Stimulated activated CD8-positive, alpha-beta memory T cell treated with anti-CD3 and anti-CD28 coated beads, Interleukin-4, amount 100 ng/mL, for 1 hour (primary cell): ENCODE data around the gene OVOL2.

Experiments
- DNase-seq, 2 donors: peaks; one replicate each; pipeline ENCODE4 v3.0.0-alpha.2; 2020; ENCODE audit warnings: low read depth in 2 of 2, low spot score in 1 of 2

Gene OVOL2

GRCh38 chr20:18016772-18017171 is 40.9 kb downstream of the OVOL2 start:
- no peak for DNase-seq

DNA sequence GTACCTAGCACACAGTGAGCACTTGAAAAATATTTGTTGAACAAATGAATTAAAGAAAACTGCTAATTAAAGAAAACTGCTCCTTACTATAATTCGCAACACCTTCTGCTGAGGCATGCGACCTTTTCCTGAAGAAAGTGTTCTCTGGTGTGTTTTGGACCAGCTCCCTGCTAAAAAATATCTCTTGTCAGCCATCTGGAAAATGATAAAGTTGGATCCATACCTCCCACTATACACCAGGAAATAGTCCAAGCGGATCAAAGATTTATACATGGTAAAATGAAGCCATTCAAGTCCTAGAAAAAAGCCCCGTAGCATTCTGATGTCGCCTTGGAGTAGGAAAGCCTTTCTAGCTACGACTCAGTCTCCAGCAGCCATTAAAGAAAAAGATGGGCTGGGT is 43.3 kb downstream of the OVOL2 start:
- no peak for DNase-seq

DNA sequence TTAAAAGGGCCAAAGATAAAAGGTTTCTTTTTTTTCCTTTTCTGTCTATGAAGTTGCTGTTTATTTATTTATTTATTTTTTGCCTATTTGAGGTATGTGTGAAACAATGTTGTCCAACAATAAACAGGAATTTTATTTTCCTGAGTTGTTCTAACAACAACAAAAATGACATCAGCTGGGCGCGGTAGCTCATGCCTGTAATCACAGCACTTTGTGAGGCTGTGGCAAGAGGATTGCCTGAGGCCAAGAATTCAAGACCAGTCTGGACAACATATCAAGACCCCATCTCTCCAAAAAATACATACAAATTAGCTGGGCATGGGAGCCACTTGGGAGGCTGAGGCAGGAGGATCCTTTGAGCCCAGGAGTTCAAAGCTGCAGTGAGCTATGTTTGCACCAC is 44.8 kb downstream of the OVOL2 start:
- no peak for DNase-seq

DNA sequence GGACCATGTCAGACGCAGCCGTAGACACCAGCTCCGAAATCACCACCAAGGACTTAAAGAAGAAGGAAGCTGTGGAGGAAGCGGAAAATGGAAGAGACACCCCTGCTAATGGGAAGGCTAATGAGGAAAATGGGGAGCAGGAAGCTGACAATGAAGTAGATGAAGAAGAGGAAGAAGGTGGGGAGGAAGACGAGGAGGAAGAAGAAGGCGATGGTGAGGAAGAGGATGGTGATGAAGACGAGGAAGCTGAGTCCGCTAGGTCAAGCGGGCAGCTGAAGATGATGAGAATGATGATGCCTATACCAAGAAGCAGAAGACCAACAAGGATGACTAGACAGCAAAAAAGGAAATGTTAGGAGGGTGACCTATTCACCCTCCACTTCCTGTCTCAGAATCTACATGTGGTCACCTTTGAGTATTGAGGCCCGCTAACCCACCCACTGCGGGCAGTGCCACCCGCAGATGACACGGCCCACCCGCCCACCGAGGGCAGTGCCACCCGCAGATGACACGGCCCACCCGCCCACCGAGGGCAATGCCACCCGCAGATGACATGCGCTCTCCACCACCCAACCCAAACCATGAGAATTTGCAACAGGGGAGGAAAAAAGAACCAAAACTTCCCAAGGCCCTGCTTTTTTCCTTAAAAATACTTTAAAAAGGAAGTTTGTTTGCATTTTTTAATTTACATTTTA is 45.6 kb downstream of the OVOL2 start:
- no peak for DNase-seq

DNA sequence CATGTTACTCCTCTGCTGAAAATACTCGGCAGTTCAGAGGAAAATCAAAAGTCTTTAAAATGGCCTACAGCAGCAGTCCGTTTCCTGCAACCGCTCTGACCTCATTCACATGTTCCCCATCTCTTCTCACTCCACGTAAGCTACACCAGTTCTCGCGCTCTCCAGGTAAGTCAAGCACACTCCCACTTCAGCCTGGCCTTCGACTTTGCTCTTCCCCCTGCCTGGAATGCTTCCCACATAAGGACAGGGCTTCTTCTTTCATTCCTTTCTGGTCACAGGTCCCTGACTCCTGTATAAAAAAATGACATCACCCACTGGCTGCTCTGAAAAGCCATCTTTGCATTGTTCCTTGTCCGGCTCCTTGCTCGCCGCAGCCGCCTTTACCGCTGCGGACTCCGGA is 46.2 kb downstream of the OVOL2 start:
- DNase-seq = no peak

- no peak for DNase-seq
Measured at GRCh38 chr20:18009116-18009515, 48.6 kb downstream of the OVOL2 start.

- no peak for DNase-seq
Measured at GRCh38 chr20:18007534-18008292, 50.0 kb downstream of the OVOL2 start.

DNA sequence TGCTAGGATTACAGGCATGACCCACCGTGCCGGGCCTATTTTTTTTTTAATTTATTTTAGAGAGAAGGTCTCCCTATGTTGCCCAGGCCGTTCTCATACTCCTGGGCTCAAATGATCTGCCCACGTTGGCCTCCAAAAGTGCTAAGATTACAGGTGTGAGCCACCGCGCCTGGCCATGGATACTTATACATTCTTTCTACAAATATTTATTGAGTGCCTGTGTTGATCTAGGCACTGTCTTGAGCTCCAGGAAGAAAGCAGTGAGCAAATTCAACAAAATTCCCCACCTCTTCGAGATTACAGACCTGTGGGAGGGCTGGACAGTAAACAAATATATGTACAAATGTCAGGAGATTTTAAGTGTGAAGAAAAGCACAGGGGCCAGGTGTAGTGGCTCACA is 51.0 kb downstream of the OVOL2 start:
- DNase-seq = no peak

DNA sequence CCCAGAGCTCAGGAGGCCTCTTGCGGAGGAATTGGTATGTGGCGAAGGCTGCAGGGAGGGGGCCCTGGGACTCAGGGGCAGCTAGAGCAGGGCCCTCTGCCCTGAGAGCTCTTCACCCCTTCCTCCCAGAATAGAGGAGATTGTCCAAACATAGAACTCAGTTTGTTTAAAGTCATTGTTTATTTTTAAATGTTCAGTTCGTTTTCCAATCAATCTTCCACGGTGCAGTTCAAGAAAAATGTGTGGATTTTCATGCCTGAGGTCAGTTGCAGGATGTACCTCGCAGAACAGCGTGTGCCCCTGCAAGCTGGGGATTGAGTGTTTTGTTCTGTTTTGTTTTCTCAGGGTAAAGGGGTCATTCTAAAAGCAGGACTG is 51.7 kb downstream of the OVOL2 start:
- no peak for DNase-seq

DNA sequence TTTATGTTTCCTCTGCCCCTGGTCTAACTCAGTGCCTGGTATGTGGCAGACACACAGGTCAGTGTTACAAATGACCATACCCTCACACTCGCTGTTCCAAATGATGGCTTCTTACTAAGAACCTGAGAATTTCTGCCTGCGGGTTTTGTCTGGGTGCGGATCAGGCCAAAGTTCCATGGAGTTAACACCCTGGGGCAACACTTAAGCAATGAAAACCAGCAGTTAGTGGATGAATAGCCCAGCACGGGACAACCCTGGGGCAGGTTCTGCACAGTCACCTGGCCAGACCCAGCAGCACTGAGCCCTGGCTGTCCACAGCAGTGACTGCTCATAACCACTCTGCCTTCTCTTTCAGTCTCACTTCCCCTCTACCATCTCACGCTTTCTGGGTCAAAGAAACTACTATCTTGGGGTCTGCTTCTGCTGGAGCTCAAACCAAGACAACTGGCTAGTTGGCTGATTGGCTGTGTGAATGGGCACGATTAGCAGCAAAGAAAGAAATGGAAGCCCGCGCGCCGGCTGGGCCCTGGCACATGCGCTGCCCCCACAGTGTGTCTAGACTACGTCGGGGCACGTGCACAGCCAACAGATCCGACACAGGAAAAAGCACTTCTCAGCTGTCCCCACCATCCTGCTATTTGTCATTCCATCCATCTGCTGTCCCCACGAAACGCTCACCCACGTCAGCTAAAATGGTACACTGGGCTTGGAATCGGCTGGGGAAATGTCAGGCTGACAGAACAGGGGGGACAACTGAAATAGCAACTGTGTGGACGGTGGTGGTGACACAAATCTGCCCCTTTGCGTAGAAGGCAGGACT is 52.3 kb downstream of the OVOL2 start:
- no peak for DNase-seq

- no peak for DNase-seq
Measured at GRCh38 chr20:18004384-18005031, 53.2 kb downstream of the OVOL2 start.

DNA sequence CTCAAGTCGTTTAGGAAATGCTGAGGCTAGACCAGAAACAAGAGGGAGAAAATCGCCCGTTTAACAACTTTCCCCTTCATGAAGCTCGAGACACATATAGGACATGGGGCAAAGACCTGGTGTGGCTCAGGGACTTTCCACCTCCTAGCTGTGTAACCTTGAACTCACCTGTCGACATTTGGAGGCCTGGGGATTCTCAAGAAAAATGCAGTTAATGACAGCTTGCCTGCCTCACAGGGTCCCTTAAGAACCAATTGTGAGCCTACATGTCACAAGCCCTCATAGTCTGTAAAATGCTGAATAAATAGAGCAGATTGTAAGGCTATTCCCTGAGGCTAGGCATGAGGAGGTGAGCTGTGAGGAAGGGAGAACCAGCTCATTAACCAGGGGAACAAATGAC is 53.8 kb downstream of the OVOL2 start:
- no peak for DNase-seq

DNA sequence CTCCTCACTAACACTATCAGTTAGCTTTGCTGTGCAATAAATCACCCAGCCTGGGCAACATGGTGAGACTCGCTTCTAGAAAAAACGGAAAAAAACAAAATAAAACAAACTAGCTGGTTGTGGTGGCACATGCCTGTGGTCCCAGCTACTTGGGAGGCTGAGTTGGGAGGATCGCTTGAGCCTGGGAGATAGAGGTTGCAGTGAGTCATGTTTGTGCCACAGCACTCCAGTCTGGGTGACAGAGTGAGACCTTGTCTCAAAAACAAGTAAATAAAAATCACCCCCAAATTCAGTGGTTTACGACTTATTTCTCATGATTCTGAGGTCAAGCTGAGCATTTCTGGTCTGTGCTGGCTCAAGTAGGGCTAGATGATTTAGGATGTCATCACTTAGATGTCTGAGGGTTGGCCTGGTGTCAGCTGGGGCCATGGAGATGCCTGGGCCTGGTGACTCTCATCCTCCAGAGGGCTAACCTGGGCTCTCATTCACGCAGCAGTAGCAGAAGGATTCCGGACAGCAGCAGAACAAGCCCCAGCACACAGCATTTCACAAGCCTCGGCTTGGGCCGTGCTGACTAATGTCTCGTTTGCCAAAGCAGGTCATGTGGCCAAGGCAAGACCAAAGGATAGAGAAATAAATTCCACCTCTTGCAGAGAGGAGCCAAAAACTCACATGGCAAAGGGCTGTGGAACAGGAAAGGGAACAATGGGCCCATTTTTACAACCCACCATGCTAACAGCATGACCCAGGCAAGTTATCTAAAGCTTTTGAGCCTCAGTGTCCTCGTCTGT is 56.4 kb downstream of the OVOL2 start:
- DNase-seq = no peak

GRCh38 chr20:17999566-17999965 is 58.1 kb downstream of the OVOL2 start:
- no peak for DNase-seq

- no peak for DNase-seq
Measured at GRCh38 chr20:17998446-17998845, 59.3 kb downstream of the OVOL2 start.

DNA sequence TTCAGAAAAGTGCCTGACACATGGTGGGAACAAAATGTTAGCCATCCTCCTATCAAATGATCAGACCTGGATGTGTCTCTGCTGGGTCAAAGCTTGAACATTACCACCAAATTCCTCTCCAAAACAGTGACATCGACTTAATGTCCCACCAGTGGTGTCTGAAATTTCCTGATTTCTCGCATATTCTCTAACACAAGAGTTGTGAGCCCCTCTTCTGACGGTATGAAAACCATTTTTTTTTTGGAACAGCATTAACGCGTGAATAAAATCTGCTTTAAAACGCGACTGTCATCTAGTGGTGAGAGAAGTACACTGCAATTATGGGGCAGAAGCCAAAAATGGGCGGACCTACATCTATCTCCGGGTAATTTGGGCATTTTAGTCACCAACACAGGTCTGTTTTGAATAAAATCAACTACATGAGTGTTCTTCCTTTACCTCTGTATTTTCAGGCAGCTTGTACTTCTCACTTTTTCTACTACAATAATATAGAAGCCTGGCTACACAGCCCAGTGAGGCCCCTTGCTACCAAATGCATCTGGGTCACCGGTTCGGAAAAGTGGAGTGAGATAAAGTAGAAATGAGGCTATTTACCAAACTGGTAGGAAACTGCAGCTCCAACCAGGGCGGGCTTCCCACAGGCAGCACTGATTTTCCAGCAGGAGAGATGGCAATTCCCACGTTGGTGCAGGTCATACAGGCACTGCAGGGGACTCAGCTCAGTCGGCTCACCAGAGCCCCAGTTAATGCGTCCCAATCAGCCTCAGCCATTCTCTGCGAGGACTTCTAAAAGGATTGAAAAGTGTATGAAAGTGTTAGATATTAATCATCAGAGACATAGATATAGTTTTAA is 61.5 kb downstream of the OVOL2 start:
- no peak for DNase-seq

DNA sequence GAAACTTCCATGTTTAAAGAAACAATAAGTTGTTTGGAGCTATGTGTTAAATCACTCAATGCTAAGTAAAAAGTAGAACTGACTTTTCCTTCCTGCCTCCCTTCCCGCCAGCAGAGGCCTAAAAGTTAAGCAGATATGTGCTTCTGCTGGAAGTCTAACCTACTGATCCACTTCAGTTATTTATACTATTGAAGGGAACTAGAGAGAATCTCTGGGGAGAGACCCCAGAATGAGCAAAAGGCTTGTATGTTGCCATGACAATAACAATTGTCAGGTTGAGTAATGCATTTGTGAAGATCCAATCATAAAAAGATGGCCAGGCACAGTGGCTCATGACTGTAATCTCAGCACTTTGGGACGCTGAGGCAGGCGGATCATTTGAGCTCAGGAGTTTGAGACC is 64.2 kb downstream of the OVOL2 start:
- no peak for DNase-seq

- DNase-seq = no peak
Measured at GRCh38 chr20:17992847-17993513, 64.7 kb downstream of the OVOL2 start.

DNA sequence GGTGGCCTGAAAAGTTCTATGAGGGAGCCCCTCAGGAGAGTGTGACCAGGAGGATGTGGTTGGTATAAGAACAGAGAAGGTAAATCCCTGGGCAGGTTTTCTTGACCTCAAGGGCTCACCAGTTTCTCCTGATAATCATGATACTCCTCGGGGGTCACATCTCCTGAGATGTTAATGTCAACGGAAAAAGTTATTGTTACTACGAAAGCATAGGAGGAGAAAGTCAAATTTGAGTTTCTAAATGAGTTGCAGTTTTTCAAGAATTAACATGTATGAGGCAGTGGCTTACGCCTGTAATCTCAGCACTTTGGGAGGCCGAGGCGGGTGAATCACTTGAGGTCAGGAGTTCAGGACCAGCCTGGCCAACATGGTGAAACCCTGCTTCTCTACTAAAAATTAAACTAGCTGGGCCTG is 65.5 kb downstream of the OVOL2 start:
- DNase-seq = no peak
